GM18951 (cell line): ENCODE measurements around the gene EIF2AK2.

Experiments used
- POLR2A ChIP-seq: IDR thresholded peaks from 4 replicates; pipeline ENCODE4 v1.6.1; 2011; ENCODE audit warnings: mild to moderate bottlenecking; ENCODE audit not compliant: insufficient read length, insufficient read depth; ENCODE audit errors: extremely low read depth
- in situ Hi-C: fragments of 300-500 bp; cut with MboI; formaldehyde crosslinking; loops from one replicate; pipeline ENCODE4 v1.12.0; 2022; ENCODE audit warnings: low sequenced_read_pairs, mixed read lengths, inconsistent platforms; ENCODE audit not compliant: unreplicated experiment

EIF2AK2 gene

GRCh38 chr2:37190290-37190689 lies 33.5 kb upstream of the EIF2AK2 start:
- TF ChIP-seq POLR2A: no peak
- in situ Hi-C loops: loop anchor here (25.0 kb wide), 1 partner anchor 697 kb away; no protein-coding TSS in a partner anchor

DNA sequence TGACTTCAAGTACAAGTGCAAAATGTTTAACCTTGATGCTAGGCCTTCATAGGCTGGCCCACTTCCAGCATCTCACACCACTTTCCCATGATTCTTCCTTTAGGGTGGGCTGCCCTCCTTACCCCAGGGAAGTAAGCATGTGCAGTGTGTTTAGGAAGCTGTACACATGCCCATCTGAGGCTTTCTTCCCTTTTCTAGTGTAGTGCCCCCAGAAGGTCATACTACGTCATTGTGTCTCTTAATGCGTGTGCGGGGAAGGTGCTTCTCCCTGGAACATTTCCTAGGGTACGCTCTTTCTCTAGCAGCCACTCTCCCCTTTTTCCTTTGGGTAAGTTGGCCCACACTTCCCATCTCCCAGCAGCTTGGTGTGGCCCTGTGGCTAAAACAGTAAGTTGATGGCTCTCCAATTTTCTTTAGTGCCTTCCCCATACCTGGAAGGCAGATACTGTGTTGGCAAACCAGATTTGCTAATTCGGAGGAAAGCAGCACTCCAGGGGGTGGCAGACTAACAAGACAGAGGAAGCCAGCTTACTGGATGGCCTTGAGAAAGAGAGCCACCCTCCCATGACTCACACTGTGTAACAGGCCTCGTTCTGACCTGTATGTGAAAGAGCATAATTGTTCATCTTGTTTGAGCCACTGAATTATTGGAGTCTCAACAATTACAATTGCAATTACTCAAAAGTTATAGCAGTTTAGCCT lies 32.8 kb upstream of the EIF2AK2 start:
- in situ Hi-C loops: loop anchor here (25.0 kb wide), 1 partner anchor 698 kb away; no protein-coding TSS in a partner anchor
- TF ChIP-seq POLR2A: no peak

GRCh38 chr2:37188570-37188969 lies 31.8 kb upstream of the EIF2AK2 start, which contains the start of gene SULT6B1:
SULT6B1 (minus strand) TSS chr2:37188670; CDS start chr2:37188640, 30 bp downstream.
- TF ChIP-seq POLR2A: no peak
- in situ Hi-C loops: loop anchor here (25.0 kb wide), 1 partner anchor 699 kb away; no protein-coding TSS in a partner anchor

- in situ Hi-C loops: loop anchor here (25.0 kb wide), 1 partner anchor 705 kb away; no protein-coding TSS in a partner anchor
- no peak for TF ChIP-seq POLR2A
Measured at GRCh38 chr2:37181726-37182684, 25.2 kb upstream of the EIF2AK2 start.

- in situ Hi-C loops: loop anchor here (25.0 kb wide), 1 partner anchor 707 kb away; no protein-coding TSS in a partner anchor
- TF ChIP-seq POLR2A: no peak
Measured at GRCh38 chr2:37180640-37181039, 23.9 kb upstream of the EIF2AK2 start.

DNA sequence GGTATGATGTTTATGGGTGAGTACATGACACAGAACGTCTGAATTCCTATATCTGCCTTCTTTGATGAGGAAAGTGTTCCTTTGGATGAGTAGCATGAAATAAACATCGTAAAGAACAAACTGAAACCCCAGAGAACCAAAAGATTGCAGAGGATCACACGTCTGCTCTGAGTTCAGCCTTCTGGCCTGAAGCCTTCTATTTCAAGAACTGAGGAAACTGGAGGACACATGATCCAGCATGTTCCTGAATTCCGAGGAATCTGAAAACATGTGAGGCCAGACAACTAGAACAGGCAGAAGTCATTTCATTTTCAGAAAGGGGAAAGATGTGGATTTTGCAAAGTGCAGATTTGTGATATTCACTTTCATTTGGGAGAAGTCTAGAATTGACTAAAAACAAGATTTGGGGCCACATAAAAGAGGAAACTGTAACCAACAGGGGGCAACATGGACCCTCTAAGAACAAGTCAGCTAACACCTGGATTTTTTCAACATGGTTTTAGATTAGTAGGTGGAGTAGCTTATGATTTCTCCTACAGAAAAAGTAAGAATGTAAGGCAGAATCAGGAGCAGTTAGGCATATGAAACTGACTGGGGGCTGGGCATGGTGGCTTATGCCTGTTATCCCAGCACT lies 23.3 kb upstream of the EIF2AK2 start:
- in situ Hi-C loops: loop anchor here (25.0 kb wide), 1 partner anchor 707 kb away; no protein-coding TSS in a partner anchor
- TF ChIP-seq POLR2A: no peak

DNA sequence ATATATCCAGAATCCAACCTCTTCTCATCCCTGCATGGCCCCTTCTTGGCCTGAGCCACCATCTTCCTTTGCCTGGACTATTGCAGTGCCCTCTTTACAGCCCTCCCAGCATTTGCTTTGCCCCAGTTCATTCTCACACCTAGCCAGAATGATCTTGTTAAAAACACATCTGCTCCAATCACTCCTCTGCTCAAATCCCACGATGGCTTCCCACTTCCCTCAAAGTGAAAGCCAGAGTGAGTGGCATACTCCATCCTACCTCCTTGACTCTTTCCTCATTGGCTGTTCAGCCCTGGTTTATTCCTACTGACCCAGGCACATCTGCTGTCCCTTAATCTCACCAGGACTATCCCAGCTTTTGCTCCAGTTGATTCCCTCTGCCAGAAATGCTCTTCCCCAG lies 17.0 kb upstream of the EIF2AK2 start:
- in situ Hi-C loops: no loop called here
- TF ChIP-seq POLR2A: no peak

- in situ Hi-C loops: no loop called here
- no peak for TF ChIP-seq POLR2A
Measured at GRCh38 chr2:37171624-37171950, 14.8 kb upstream of the EIF2AK2 start.

GRCh38 chr2:37168217-37168981 lies 11.6 kb upstream of the EIF2AK2 start:
- no peak for TF ChIP-seq POLR2A
- in situ Hi-C loops: no loop called here

DNA sequence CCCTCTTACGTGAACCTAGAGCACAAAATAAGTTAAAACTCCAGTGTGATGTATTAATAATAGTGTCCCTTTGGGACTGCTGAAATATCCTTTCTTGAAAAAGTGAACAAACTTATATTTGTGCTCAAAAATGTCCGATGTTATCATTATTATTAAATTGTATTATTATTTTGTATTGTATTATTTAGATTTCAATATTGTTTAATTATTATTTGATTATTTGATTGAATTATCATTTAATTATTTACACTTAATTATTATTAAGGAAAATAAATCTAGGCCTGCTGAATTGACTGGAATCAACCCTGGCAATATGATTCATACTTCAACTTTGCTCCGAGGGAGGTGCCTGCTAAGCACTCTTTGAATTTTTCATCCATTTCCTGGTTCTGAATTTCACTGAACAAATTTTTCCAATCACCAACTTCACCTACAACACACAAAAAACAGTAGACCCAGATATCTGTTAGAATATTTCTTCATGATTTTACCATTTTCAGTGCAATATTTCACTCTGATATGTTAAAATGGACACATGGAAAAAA lies 10.9 kb upstream of the EIF2AK2 start:
- TF ChIP-seq POLR2A: no peak
- in situ Hi-C loops: no loop called here

DNA sequence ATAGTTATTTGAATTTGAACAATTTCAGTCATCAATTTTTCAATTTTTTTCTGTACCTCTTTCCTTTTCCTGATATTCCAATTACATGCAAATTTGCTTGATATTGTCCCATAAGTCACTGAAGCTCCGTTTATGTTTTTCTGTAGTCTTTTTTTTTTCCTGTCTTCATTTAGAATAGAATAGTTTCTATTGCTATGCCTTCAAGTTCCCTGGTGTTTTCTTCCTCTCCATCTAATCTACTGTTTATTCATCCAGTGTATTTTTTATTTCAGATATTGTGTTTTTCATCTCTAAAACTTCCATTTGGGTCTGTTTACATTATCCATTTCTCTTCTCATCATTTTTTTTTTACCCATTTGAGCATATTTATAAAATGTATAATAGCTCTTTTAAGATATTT lies 8.0 kb upstream of the EIF2AK2 start:
- TF ChIP-seq POLR2A: no peak
- in situ Hi-C loops: no loop called here

- no peak for TF ChIP-seq POLR2A
- in situ Hi-C loops: no loop called here
Measured at GRCh38 chr2:37156071-37156856, 516 bp downstream of the EIF2AK2 start.

DNA sequence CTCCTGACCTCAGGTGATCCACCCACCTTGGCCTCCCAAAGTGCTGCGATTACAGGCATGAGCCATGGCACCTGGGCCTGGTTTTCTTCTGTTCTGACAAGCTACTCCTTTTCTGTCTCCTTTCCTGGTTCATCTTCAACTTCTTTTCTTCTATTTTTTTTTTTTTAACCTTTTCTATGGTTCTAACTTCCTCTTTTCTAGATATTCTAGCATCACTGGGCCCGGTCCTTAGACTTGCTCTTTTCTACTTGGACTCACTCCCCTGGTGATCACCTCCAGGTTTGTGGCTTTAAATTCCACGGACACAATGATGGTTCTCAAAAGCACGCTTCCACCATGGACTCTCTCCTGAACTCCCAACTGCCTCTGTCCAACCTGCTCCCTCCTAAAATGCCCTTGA lies 2.0 kb downstream of the EIF2AK2 start:
- TF ChIP-seq POLR2A: no peak
- in situ Hi-C loops: no loop called here
